Subcutaneous abdominal adipose tissue (tissue), 5 donors: ENCODE results near the gene HINT3.
"Not testable (repeated sequence)": the region's sequence is repeated elsewhere in the genome, so short reads cannot be mapped to it uniquely, and the experiment has no call there.

ENCODE experiments used
- H3K27ac ChIP-seq: one replicate; pipeline ENCODE4 v1.7.0; 2013; ENCODE audit warnings: low read depth, mild to moderate bottlenecking, inconsistent platforms, low read length, moderate library complexity
- H3K27me3 ChIP-seq, 5 donors: one replicate each; pipeline ENCODE4 v1.7.0; 2013; ENCODE audit warnings: low read length in 5 of 5, inconsistent platforms in 1 of 5; ENCODE audit not compliant: control insufficient read depth in 5 of 5, insufficient read depth in 4 of 5
- H3K36me3 ChIP-seq, 5 donors: one replicate each; pipeline ENCODE4 v1.7.0; 2013; ENCODE audit warnings: low read length in 5 of 5; ENCODE audit not compliant: control insufficient read depth in 5 of 5, insufficient read depth in 5 of 5
- H3K4me1 ChIP-seq, 5 donors: one replicate each; pipeline ENCODE4 v1.7.0; 2013; ENCODE audit warnings: low read length in 5 of 5, mild to moderate bottlenecking in 3 of 5, moderate library complexity in 1 of 5; ENCODE audit not compliant: control insufficient read depth in 5 of 5, insufficient read depth in 5 of 5
- H3K4me3 ChIP-seq, 5 donors: one replicate each; pipeline ENCODE4 v1.7.0; 2013; ENCODE audit warnings: low read length in 5 of 5, low read depth in 1 of 5
- H3K9ac ChIP-seq, 5 donors: one replicate each; pipeline ENCODE4 v1.7.0; 2013; ENCODE audit warnings: low read length in 5 of 5, mild to moderate bottlenecking in 4 of 5, moderate library complexity in 3 of 5
- H3K9me3 ChIP-seq, 5 donors: one replicate each; pipeline ENCODE4 v1.7.0; 2013; ENCODE audit warnings: low read length in 5 of 5; ENCODE audit not compliant: control insufficient read depth in 5 of 5
- donor health status: healthy.
- donor health status: healthy.
- donor health status: healthy.
- donor health status: healthy.
- donor health status: healthy.

The HINT3 gene

GRCh38 chr6:125957391-125957693, 772 bp downstream of the HINT3 start:
- Histone ChIP-seq H3K9ac (peak overlapping the region; percentile 84 to 99 (median 94)), H3K27ac (peak overlapping the region; percentile 90), H3K27me3 (peaks cover 0 to 8% (median 5%) of the 10 kb centered on the region in 5 donors), H3K4me3 (peak overlapping the region; percentile 85 to 98 (median 90)), H3K36me3 (no peaks in the 10 kb centered on the region), H3K9me3 (no peaks in the 10 kb centered on the region), H3K4me1 (peaks cover 3 to 26% (median 19%) of the 10 kb centered on the region in 5 donors)

GRCh38 chr6:125957845-125958244, 1.3 kb downstream of the HINT3 start:
- Histone ChIP-seq H3K27me3 (peaks cover 0 to 8% (median 5%) of the 10 kb centered on the region in 5 donors), H3K36me3 (no peaks in the 10 kb centered on the region), H3K27ac (peak overlapping the region; percentile 90), H3K9me3 (no peaks in the 10 kb centered on the region), H3K9ac (peak overlapping the region in 4 of 5 donors; percentile 93 to 99 (median 94)), H3K4me3 (peak overlapping the region; percentile 85 to 98 (median 90)), H3K4me1 (peaks cover 3 to 26% (median 19%) of the 10 kb centered on the region in 5 donors)

GRCh38 chr6:125959041-125959440, 2.5 kb downstream of the HINT3 start:
- H3K27ac ChIP-seq, result no peak overlapping the region
- no peak overlapping the region for H3K4me3 ChIP-seq
- no peaks in the 10 kb centered on the region for H3K36me3 ChIP-seq

GRCh38 chr6:125961117-125961516, 4.5 kb downstream of the HINT3 start:
- no peaks in the 10 kb centered on the region for H3K27me3 ChIP-seq
- H3K4me3 ChIP-seq, result no peak overlapping the region
- peaks cover 3 to 24% (median 18%) of the 10 kb centered on the region in 5 donors for H3K4me1 ChIP-seq
- H3K36me3 ChIP-seq, result no peaks in the 10 kb centered on the region
- no peaks in the 10 kb centered on the region for H3K9me3 ChIP-seq
- H3K9ac ChIP-seq, result no peak overlapping the region
- H3K27ac ChIP-seq, result no peak overlapping the region

More at GRCh38 chr6:125959041-125959440, 2.5 kb downstream of the HINT3 start:
- H3K9me3 ChIP-seq, result no peaks in the 10 kb centered on the region
- H3K9ac ChIP-seq, result no peak overlapping the region
- H3K4me1 ChIP-seq, result peaks cover 3 to 26% (median 19%) of the 10 kb centered on the region in 5 donors
- H3K27me3 ChIP-seq, result peaks cover 0 to under 1% (median 0%) of the 10 kb centered on the region in 5 donors

GRCh38 chr6:125962900-125963497, 6.4 kb downstream of the HINT3 start:
- Histone ChIP-seq H3K36me3 (peaks cover 3 to 7% (median 6%) of the 10 kb centered on the region in 5 donors), H3K9me3 (no peaks in the 10 kb centered on the region), H3K27me3 (no peaks in the 10 kb centered on the region), H3K27ac (no peak overlapping the region), H3K9ac (no peak overlapping the region), H3K4me3 (no peak overlapping the region), H3K4me1 (peaks cover 0 to 10% (median 7%) of the 10 kb centered on the region in 5 donors)

- H3K27me3 ChIP-seq, result no peaks in the 10 kb centered on the region
- no peak overlapping the region for H3K4me3 ChIP-seq
- H3K9ac ChIP-seq, result no peak overlapping the region
- no peaks in the 10 kb centered on the region for H3K9me3 ChIP-seq
- no peak overlapping the region for H3K27ac ChIP-seq
- peaks cover 0 to 4% (median 0%) of the 10 kb centered on the region in 5 donors for H3K4me1 ChIP-seq
- H3K36me3 ChIP-seq, result peaks cover 3 to 12% (median 10%) of the 10 kb centered on the region in 5 donors
Observed at GRCh38 chr6:125963817-125964216, 7.2 kb downstream of the HINT3 start.

GRCh38 chr6:125966569-125966968, 10.0 kb downstream of the HINT3 start:
- Histone ChIP-seq H3K4me1 (no peaks in the 10 kb centered on the region), H3K4me3 (no peak overlapping the region), H3K9ac (no peak overlapping the region), H3K27me3 (no peaks in the 10 kb centered on the region), H3K9me3 (no peaks in the 10 kb centered on the region), H3K36me3 (peaks cover 3 to 13% (median 10%) of the 10 kb centered on the region in 5 donors), H3K27ac (no peak overlapping the region)

- Histone ChIP-seq H3K9ac (no peak overlapping the region), H3K27me3 (no peaks in the 10 kb centered on the region), H3K9me3 (no peaks in the 10 kb centered on the region), H3K36me3 (peaks cover 3 to 13% (median 12%) of the 10 kb centered on the region in 5 donors), H3K4me1 (no peaks in the 10 kb centered on the region), H3K27ac (no peak overlapping the region), H3K4me3 (no peak overlapping the region)
Observed at GRCh38 chr6:125968493-125968892, 11.9 kb downstream of the HINT3 start.

- no peak overlapping the region for H3K4me3 ChIP-seq
- H3K36me3 ChIP-seq, result peaks cover 7 to 20% (median 19%) of the 10 kb centered on the region in 5 donors
- no peak overlapping the region for H3K27ac ChIP-seq
- no peaks in the 10 kb centered on the region for H3K9me3 ChIP-seq
- no peaks in the 10 kb centered on the region for H3K27me3 ChIP-seq
- no peaks in the 10 kb centered on the region for H3K4me1 ChIP-seq
- H3K9ac ChIP-seq, result no peak overlapping the region
Observed at GRCh38 chr6:125970760-125971159, 14.2 kb downstream of the HINT3 start.

GRCh38 chr6:125972478-125972877, 15.9 kb downstream of the HINT3 start:
- not testable (repeated sequence) for H3K9ac ChIP-seq, H3K4me1 ChIP-seq, H3K27ac ChIP-seq, H3K4me3 ChIP-seq, H3K27me3 ChIP-seq, H3K9me3 ChIP-seq
- peaks cover 7 to 19% (median 17%) of the 10 kb centered on the region in 5 donors for H3K36me3 ChIP-seq
